Astrocyte (in vitro differentiated cells and primary cell): Measurements from ENCODE around the gene BANF2. TPM values are rescaled to one million over a fixed set of nuclear protein-coding genes. Genes with fewer than 3 reads are reported as not detected.

Experiments used
- DNase-seq: peaks from one replicate; pipeline ENCODE4 v3.0.0-alpha.2; 2010; ENCODE audit warnings: low read depth
- FAIRE-seq: peaks from 2 replicates; lab custom pipeline; 2011; peaks lifted over from hg19 to GRCh38; lab: Jason Lieb, UNC
- H2AFZ ChIP-seq: 2 replicates; pipeline ENCODE4 v1.6.0; 2012; ENCODE audit warnings: low read depth, low read length, inconsistent platforms
- H3K27ac ChIP-seq: 2 replicates; pipeline ENCODE4 v1.5.1; 2011; ENCODE audit warnings: low read depth, low read length, inconsistent platforms
- H3K27me3 ChIP-seq: 2 replicates; pipeline ENCODE4 v1.6.0; 2011; ENCODE audit warnings: low read length, inconsistent platforms; ENCODE audit not compliant: insufficient read depth
- H3K36me3 ChIP-seq: 2 replicates; pipeline ENCODE4 v1.5.1; 2011; ENCODE audit warnings: low read length, inconsistent platforms; ENCODE audit not compliant: insufficient read depth
- H3K4me1 ChIP-seq: 2 replicates; pipeline ENCODE4 v1.5.1; 2011; ENCODE audit warnings: low read length, inconsistent platforms; ENCODE audit not compliant: insufficient read depth
- H3K4me2 ChIP-seq: 2 replicates; pipeline ENCODE4 v1.6.0; 2012; ENCODE audit warnings: low read length, inconsistent platforms
- H3K4me3 ChIP-seq: 2 replicates; pipeline ENCODE4 v1.5.1; 2011; ENCODE audit warnings: low read depth, mild to moderate bottlenecking, low read length, inconsistent platforms; ENCODE audit not compliant: insufficient read depth
- H3K79me2 ChIP-seq: 2 replicates; pipeline ENCODE4 v1.6.0; 2012; ENCODE audit warnings: mild to moderate bottlenecking, low read length, inconsistent platforms; ENCODE audit not compliant: insufficient read depth
- H3K9ac ChIP-seq: 2 replicates; pipeline ENCODE4 v1.6.0; 2012; ENCODE audit warnings: mild to moderate bottlenecking, low read length, inconsistent platforms
- H3K9me3 ChIP-seq: 2 replicates; pipeline ENCODE4 v1.5.1; 2012; ENCODE audit warnings: low read depth, mild to moderate bottlenecking, low read length, inconsistent platforms; ENCODE audit not compliant: insufficient read depth
- H4K20me1 ChIP-seq: 2 replicates; pipeline ENCODE4 v1.6.0; 2012; ENCODE audit warnings: low read length, inconsistent platforms; ENCODE audit not compliant: insufficient read depth
- H3K27ac Mint-ChIP-seq: one replicate; pipeline ENCODE4 v1.8.0; 2021; ENCODE audit warnings: mild to moderate bottlenecking, mixed read lengths; ENCODE audit not compliant: unreplicated experiment
- H3K27me3 Mint-ChIP-seq: one replicate; pipeline ENCODE4 v1.8.0; 2021; ENCODE audit warnings: low read depth, mixed read lengths; ENCODE audit not compliant: unreplicated experiment
- H3K36me3 Mint-ChIP-seq: one replicate; pipeline ENCODE4 v1.8.0; 2021; ENCODE audit warnings: low read depth, mixed read lengths; ENCODE audit not compliant: unreplicated experiment
- H3K4me1 Mint-ChIP-seq: one replicate; pipeline ENCODE4 v1.8.0; 2021; ENCODE audit warnings: low read depth, mixed read lengths; ENCODE audit not compliant: unreplicated experiment
- H3K4me3 Mint-ChIP-seq: one replicate; pipeline ENCODE4 v1.8.0; 2021; ENCODE audit warnings: mild to moderate bottlenecking, moderate library complexity, mixed read lengths; ENCODE audit not compliant: unreplicated experiment
- H3K9me3 Mint-ChIP-seq: one replicate; pipeline ENCODE4 v1.8.0; 2021; ENCODE audit warnings: mild to moderate bottlenecking, mixed read lengths; ENCODE audit not compliant: unreplicated experiment
- CTCF ChIP-seq: IDR thresholded peaks from 2 replicates; pipeline ENCODE4 v1.5.1; 2011; ENCODE audit warnings: low read depth, mild to moderate bottlenecking, inconsistent platforms, low read length, moderate library complexity; ENCODE audit not compliant: insufficient read depth
- EZH2 ChIP-seq: IDR thresholded peaks from 2 replicates; pipeline ENCODE4 v1.6.1; 2012; ENCODE audit warnings: mild to moderate bottlenecking, low read length, inconsistent platforms; ENCODE audit not compliant: insufficient read depth
- total RNA-seq: library from RNA; stranded (reverse); gene quantifications from 2 replicates; pipeline ENCODE4 v1.2.1, GENCODE V29; 2021

BANF2 gene
- total RNA-seq, 1 donor from 2014 or later, result not detected

GRCh38 chr20:17694767-17695166 is 5.0 kb upstream of the BANF2 start:
- H3K27ac Mint-ChIP-seq, result no peak overlapping the region

GRCh38 chr20:17696287-17696686 is 3.5 kb upstream of the BANF2 start:
- H4K20me1 ChIP-seq, result no peaks in the 10 kb centered on the region
- no peak overlapping the region for H3K27ac Mint-ChIP-seq

More at GRCh38 chr20:17694767-17695166, 5.0 kb upstream of the BANF2 start:
- H3K36me3 Mint-ChIP-seq, result no peaks in the 10 kb centered on the region
- H2AFZ ChIP-seq, result no peak overlapping the region
- DNase-seq (no peak), FAIRE-seq (no peak)
- H3K9ac ChIP-seq, result no peak overlapping the region
- no peak overlapping the region for H3K4me3 ChIP-seq
- no peaks in the 10 kb centered on the region for H4K20me1 ChIP-seq
- H3K4me2 ChIP-seq, result no peak overlapping the region
- peaks cover 26% of the 10 kb centered on the region for H3K27me3 ChIP-seq
- H3K9me3 Mint-ChIP-seq, result peaks cover 16% of the 10 kb centered on the region
- no peaks in the 10 kb centered on the region for H3K79me2 ChIP-seq
- H3K4me1 Mint-ChIP-seq, result no peaks in the 10 kb centered on the region
- no peak overlapping the region for H3K27ac ChIP-seq
- no peak overlapping the region for H3K4me3 Mint-ChIP-seq
- H3K9me3 ChIP-seq, result no peaks in the 10 kb centered on the region
- peaks cover 5% of the 10 kb centered on the region for H3K4me1 ChIP-seq
- TF ChIP-seq EZH2 (no peak), CTCF (no peak)
- H3K36me3 ChIP-seq, result no peaks in the 10 kb centered on the region
- H3K27me3 Mint-ChIP-seq, result peaks cover 4% of the 10 kb centered on the region

More at GRCh38 chr20:17696287-17696686, 3.5 kb upstream of the BANF2 start:
- no peaks in the 10 kb centered on the region for H3K4me1 Mint-ChIP-seq
- no peaks in the 10 kb centered on the region for H3K36me3 Mint-ChIP-seq
- Histone ChIP-seq H3K4me3 (no peak overlapping the region), H2AFZ (no peak overlapping the region), H3K4me2 (no peak overlapping the region), H3K9ac (no peak overlapping the region), H3K9me3 (no peaks in the 10 kb centered on the region), H3K4me1 (peaks cover 5% of the 10 kb centered on the region), H3K79me2 (no peaks in the 10 kb centered on the region), H3K27me3 (peaks cover 17% of the 10 kb centered on the region), H3K36me3 (no peaks in the 10 kb centered on the region), H3K27ac (no peak overlapping the region)
- FAIRE-seq (no peak), DNase-seq (no peak)
- H3K9me3 Mint-ChIP-seq, result peaks cover 5% of the 10 kb centered on the region
- no peak overlapping the region for H3K4me3 Mint-ChIP-seq
- TF ChIP-seq EZH2, result no peak
- no peak for TF ChIP-seq CTCF
- peaks cover 7% of the 10 kb centered on the region for H3K27me3 Mint-ChIP-seq
